ENCODE measurements around the gene VANGL1. TPM values are rescaled to one million over a fixed set of nuclear protein-coding genes. Genes with fewer than 3 reads are reported as not detected.

VANGL1 gene
- total RNA-seq = 1 to 10 TPM; 3.0 to 3.3 TPM
- polyA plus RNA-seq = 3.2 TPM

DNA sequence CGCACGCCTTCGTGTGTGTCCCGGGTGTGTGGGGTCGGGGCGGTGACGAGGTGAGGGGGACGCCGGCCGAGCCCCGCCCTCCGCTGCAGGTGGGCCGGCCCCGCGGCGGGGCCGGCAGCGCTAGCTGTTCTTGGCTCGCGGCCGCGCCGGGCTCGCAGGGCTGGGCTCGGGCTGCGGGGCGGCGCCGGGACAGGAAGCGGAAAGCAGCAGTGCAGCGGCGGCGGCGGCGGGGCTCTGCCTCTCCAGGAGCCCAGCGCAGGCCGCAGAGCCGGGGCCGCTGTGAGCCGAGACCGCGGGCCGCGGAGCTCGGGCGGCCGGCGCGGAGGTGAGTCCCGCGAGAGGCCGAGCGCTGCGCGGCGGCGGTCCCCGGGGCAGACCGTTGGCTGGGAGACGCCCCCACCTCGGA, at the start of gene VANGL1:
VANGL1 (plus strand) TSS at position 209 of the 406 bp plus-strand sequence. CDS start 9,444 bp downstream, outside the sequence.
- H3K27ac ChIP-seq (ENCODE audit: low read depth, low read length) = peak within 1 kb of the TSS; percentile 24
- CTCF ChIA-PET = no interaction called here

GRCh38 chr1:115592264-115592663, 49.5 kb upstream of the VANGL1 start:
- ChIA-PET CTCF (no interaction called here), POLR2A (no interaction called here)
- Histone ChIP-seq H3K4me1 (ENCODE audit: insufficient read depth, low read length) (no peaks in the 10 kb centered on the region), H3K9me3 (ENCODE audit: low read length) (no peaks in the 10 kb centered on the region), H3K4me3 (ENCODE audit: low read length) (no peak overlapping the region), H3K36me3 (ENCODE audit: insufficient read depth, low read length) (no peaks in the 10 kb centered on the region), H3K27ac (ENCODE audit: low read depth, low read length) (no peak overlapping the region), H3K27me3 (ENCODE audit: insufficient read depth, low read length, poor library complexity, severe bottlenecking) (no peaks in the 10 kb centered on the region)
- Mint-ChIP-seq H3K4me3 (no peak overlapping the region), H3K27me3 (peaks cover 4 to 6% of the 10 kb centered on the region in 2 donors), H3K9me3 (peaks cover 8 to 22% (median 13%) of the 10 kb centered on the region in 5 donors), H3K4me1 (no peaks in the 10 kb centered on the region), H3K27ac (no peak overlapping the region), H3K36me3 (peaks cover 0 to 2% (median 0%) of the 10 kb centered on the region in 3 donors)
- no peak for DNase-seq

More for the DNA sequence above, at the start of gene VANGL1:
- Mint-ChIP-seq H3K27ac (peak within 1 kb of the TSS in 4 of 8 donors; percentile 6 to 66 (median 40)), H3K36me3 (peaks cover 0 to 1% (median 0%) of the 10 kb centered on the region in 3 donors), H3K4me3 (peak within 1 kb of the TSS; percentile 79 to 95 (median 85)), H3K9me3 (peaks cover 0 to 27% (median 23%) of the 10 kb centered on the region in 5 donors), H3K27me3 (peaks cover 17 to 35% of the 10 kb centered on the region in 2 donors), H3K4me1 (peaks cover 14 to 16% (median 16%) of the 10 kb centered on the region in 3 donors)
- Histone ChIP-seq H3K27me3 (ENCODE audit: insufficient read depth, low read length, poor library complexity, severe bottlenecking) (no peaks in the 10 kb centered on the region), H3K36me3 (ENCODE audit: insufficient read depth, low read length) (no peaks in the 10 kb centered on the region), H3K4me1 (ENCODE audit: insufficient read depth, low read length) (peaks cover 8% of the 10 kb centered on the region), H3K4me3 (ENCODE audit: low read length) (peak within 1 kb of the TSS; percentile 54), H3K9me3 (ENCODE audit: low read length) (no peaks in the 10 kb centered on the region)
- POLR2A ChIA-PET = no interaction called here
- DNase-seq = peak in 2 of 5 donors; percentile 8 to 23

DNA sequence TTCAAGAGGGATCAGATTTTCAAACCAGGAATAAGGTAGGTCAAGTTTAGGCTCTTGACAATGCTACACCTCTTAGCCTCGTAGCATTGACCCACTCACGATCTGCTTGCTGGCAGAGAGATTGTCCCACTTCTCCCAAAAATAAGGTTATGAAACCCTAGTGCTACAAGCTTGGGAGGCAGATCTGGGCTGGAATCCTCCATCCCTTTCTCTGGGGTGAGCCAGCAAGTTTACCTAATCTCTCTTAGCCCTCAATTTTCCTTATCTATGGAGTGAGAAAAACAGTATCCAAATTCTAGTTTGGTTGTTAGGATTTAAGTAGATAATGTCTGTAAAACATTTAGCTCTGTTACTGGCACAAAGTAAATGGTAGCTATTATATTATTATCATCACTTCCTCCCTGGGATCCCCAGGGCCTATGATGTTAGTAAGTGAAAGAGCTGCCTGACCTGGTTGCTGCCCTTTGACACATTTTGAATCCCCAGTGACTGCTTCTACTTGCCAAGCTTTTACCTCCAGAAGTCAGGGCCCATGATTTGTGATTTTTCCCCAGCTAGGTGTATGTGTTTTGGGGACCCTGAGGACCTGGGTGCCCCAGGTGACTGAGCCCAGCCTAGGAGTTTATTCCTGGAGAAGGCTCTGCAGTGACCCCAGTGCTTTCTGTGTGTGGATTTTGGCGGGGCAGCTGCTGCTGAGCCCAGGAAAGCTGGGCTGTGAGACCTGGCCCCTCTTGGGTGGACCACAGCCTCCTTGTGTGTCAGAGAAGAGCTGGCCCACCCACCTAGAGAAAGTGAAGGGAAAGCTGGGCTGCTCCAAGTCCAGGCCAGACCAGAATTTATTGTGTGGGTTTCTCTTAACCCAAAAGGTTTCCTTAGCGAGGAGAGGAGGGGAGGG, 48.2 kb upstream of the VANGL1 start:
- H3K27ac ChIP-seq (ENCODE audit: low read depth, low read length) = no peak overlapping the region
- Mint-ChIP-seq H3K27ac (no peak overlapping the region), H3K4me3 (no peak overlapping the region), H3K9me3 (peaks cover 2 to 10% (median 5%) of the 10 kb centered on the region in 5 donors), H3K4me1 (no peaks in the 10 kb centered on the region), H3K27me3 (peaks cover 2 to 9% of the 10 kb centered on the region in 2 donors), H3K36me3 (no peaks in the 10 kb centered on the region)
- ChIA-PET POLR2A (no interaction called here), CTCF (interaction anchor here (1.2 to 1.4 kb wide), 2 partner anchors 23 to 454 kb away, joined by 3 to 4 read pairs; no protein-coding TSS in a partner anchor)
- H3K36me3 ChIP-seq (ENCODE audit: insufficient read depth, low read length) = no peaks in the 10 kb centered on the region
- H3K9me3 ChIP-seq (ENCODE audit: low read length) = no peaks in the 10 kb centered on the region
- no peak overlapping the region for H3K4me3 ChIP-seq (ENCODE audit: low read length)
- H3K4me1 ChIP-seq (ENCODE audit: insufficient read depth, low read length) = no peaks in the 10 kb centered on the region
- no peak for DNase-seq
- H3K27me3 ChIP-seq (ENCODE audit: insufficient read depth, low read length, poor library complexity, severe bottlenecking) = no peaks in the 10 kb centered on the region

DNA sequence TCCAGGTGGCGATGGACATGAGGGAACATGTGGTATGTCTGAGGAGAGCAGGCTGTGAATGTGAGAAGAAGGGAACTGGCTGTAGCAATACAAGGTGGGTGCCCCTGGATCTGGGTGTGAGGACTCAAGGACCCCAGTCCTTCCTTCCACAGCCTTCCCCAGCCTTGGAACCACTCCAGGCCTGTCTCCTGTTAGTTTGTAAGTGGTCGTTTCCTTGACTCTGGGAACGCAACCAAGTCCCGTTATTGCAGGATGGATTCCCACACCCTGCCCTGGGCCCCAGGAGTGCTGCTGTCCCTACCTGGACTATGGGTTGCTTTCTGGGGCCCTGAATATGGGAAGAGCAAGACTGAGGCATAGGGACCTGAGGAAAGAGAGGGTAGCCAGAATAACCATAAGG, 47.2 kb upstream of the VANGL1 start:
- Mint-ChIP-seq H3K27me3 (peaks cover 4 to 10% of the 10 kb centered on the region in 2 donors), H3K9me3 (peaks cover 0 to 6% (median 4%) of the 10 kb centered on the region in 5 donors), H3K4me3 (no peak overlapping the region), H3K4me1 (no peaks in the 10 kb centered on the region), H3K27ac (no peak overlapping the region), H3K36me3 (no peaks in the 10 kb centered on the region)
- no peaks in the 10 kb centered on the region for H3K27me3 ChIP-seq (ENCODE audit: insufficient read depth, low read length, poor library complexity, severe bottlenecking)
- ChIA-PET CTCF (interaction anchor here (1.2 to 1.7 kb wide), 2 partner anchors 22 to 456 kb away, joined by 3 to 4 read pairs; no protein-coding TSS in a partner anchor), POLR2A (no interaction called here)
- no peak for DNase-seq
- no peak overlapping the region for H3K4me3 ChIP-seq (ENCODE audit: low read length)
- no peaks in the 10 kb centered on the region for H3K9me3 ChIP-seq (ENCODE audit: low read length)
- H3K27ac ChIP-seq (ENCODE audit: low read depth, low read length) = no peak overlapping the region
- no peaks in the 10 kb centered on the region for H3K36me3 ChIP-seq (ENCODE audit: insufficient read depth, low read length)
- H3K4me1 ChIP-seq (ENCODE audit: insufficient read depth, low read length) = no peaks in the 10 kb centered on the region

- no peak overlapping the region for H3K27ac Mint-ChIP-seq
- H3K4me3 ChIP-seq (ENCODE audit: low read length) = no peak overlapping the region
Measured at GRCh38 chr1:115595279-115596079, 46.3 kb upstream of the VANGL1 start.

GRCh38 chr1:115596080-115596780, 45.5 kb upstream of the VANGL1 start:
- Mint-ChIP-seq H3K27me3 (peaks cover 4 to 10% of the 10 kb centered on the region in 2 donors), H3K4me3 (no peak overlapping the region), H3K9me3 (peaks cover 0 to 3% (median 2%) of the 10 kb centered on the region in 5 donors), H3K4me1 (no peaks in the 10 kb centered on the region), H3K36me3 (no peaks in the 10 kb centered on the region), H3K27ac (no peak overlapping the region)
- Histone ChIP-seq H3K4me1 (ENCODE audit: insufficient read depth, low read length) (no peaks in the 10 kb centered on the region), H3K4me3 (ENCODE audit: low read length) (no peak overlapping the region), H3K27ac (ENCODE audit: low read depth, low read length) (no peak overlapping the region), H3K27me3 (ENCODE audit: insufficient read depth, low read length, poor library complexity, severe bottlenecking) (no peaks in the 10 kb centered on the region), H3K9me3 (ENCODE audit: low read length) (no peaks in the 10 kb centered on the region), H3K36me3 (ENCODE audit: insufficient read depth, low read length) (no peaks in the 10 kb centered on the region)
- ChIA-PET POLR2A (no interaction called here), CTCF (interaction anchor here (1.7 kb wide), 1 partner anchor 458 kb away, joined by 4 read pairs; no protein-coding TSS in a partner anchor)
- DNase-seq = no peak

More at GRCh38 chr1:115595279-115596079, 46.3 kb upstream of the VANGL1 start:
- no peaks in the 10 kb centered on the region for H3K4me1 ChIP-seq (ENCODE audit: insufficient read depth, low read length)
- H3K27ac ChIP-seq (ENCODE audit: low read depth, low read length) = no peak overlapping the region
- Mint-ChIP-seq H3K27me3 (peaks cover 4 to 10% of the 10 kb centered on the region in 2 donors), H3K9me3 (peaks cover 0 to 3% (median 0%) of the 10 kb centered on the region in 5 donors), H3K4me1 (no peaks in the 10 kb centered on the region), H3K4me3 (no peak overlapping the region), H3K36me3 (no peaks in the 10 kb centered on the region)
- ChIA-PET POLR2A (no interaction called here), CTCF (interaction anchor here (1.7 kb wide), 1 partner anchor 457 kb away, joined by 4 read pairs; no protein-coding TSS in a partner anchor)
- H3K36me3 ChIP-seq (ENCODE audit: insufficient read depth, low read length) = no peaks in the 10 kb centered on the region
- no peaks in the 10 kb centered on the region for H3K27me3 ChIP-seq (ENCODE audit: insufficient read depth, low read length, poor library complexity, severe bottlenecking)
- no peaks in the 10 kb centered on the region for H3K9me3 ChIP-seq (ENCODE audit: low read length)
- peak in 4 of 5 donors; percentile 21 to 56 (median 38) for DNase-seq

GRCh38 chr1:115604508-115604907, 37.3 kb upstream of the VANGL1 start:
- no peak for DNase-seq
- Mint-ChIP-seq H3K27me3 (peaks cover 4 to 17% of the 10 kb centered on the region in 2 donors), H3K9me3 (peaks cover 0 to 6% (median 0%) of the 10 kb centered on the region in 5 donors), H3K36me3 (no peaks in the 10 kb centered on the region), H3K27ac (no peak overlapping the region), H3K4me3 (no peak overlapping the region), H3K4me1 (no peaks in the 10 kb centered on the region)
- Histone ChIP-seq H3K4me1 (ENCODE audit: insufficient read depth, low read length) (no peaks in the 10 kb centered on the region), H3K9me3 (ENCODE audit: low read length) (no peaks in the 10 kb centered on the region), H3K4me3 (ENCODE audit: low read length) (no peak overlapping the region), H3K27ac (ENCODE audit: low read depth, low read length) (no peak overlapping the region), H3K27me3 (ENCODE audit: insufficient read depth, low read length, poor library complexity, severe bottlenecking) (no peaks in the 10 kb centered on the region), H3K36me3 (ENCODE audit: insufficient read depth, low read length) (no peaks in the 10 kb centered on the region)
- CTCF ChIA-PET = no interaction called here
- POLR2A ChIA-PET = no interaction called here
